H1 (cell line): ENCODE data around the gene NXN. TPM values are rescaled to one million over a fixed set of nuclear protein-coding genes. Genes with fewer than 3 reads are reported as not detected.

ENCODE experiments used
- CTCF ChIA-PET: fragments of 300-600 bp; sonication (Branson Sonifier 250); formaldehyde crosslinking; loops from one replicate; lab custom pipeline; 2021; ENCODE audit not compliant: partially characterized antibody; lab: Charles Lee
- POLR2A ChIA-PET: fragments of 300-600 bp; sonication (Branson Sonifier 250); formaldehyde crosslinking; loops from one replicate; lab custom pipeline; 2021; ENCODE audit warnings: inconsistent platforms; ENCODE audit not compliant: partially characterized antibody; lab: Charles Lee
- DNase-seq, 2 experiments: peaks; one replicate each; pipeline versions ENCODE4 v3.0.0 to v3.0.0-alpha.2; 2010 to 2022; ENCODE audit warnings: low spot score in 2 of 2, low read depth in 1 of 2, mixed read lengths in 1 of 2
- FAIRE-seq: peaks from 2 replicates; lab custom pipeline; 2011; peaks lifted over from hg19 to GRCh38; lab: Jason Lieb, UNC
- H2AFZ ChIP-seq: 2 replicates; pipeline ENCODE4 v1.8.1; 2012; ENCODE audit warnings: low read length, inconsistent platforms
- H2AK5ac ChIP-seq: 2 replicates; pipeline ENCODE4 v1.6.1; 2013; ENCODE audit warnings: low read depth, low read length
- H2BK120ac ChIP-seq: replicated peaks from 2 replicates; pipeline ENCODE3; 2013; ENCODE audit warnings: low read depth, low read length, inconsistent platforms
- H2BK12ac ChIP-seq: 2 replicates; pipeline ENCODE4 v1.6.1; 2013; ENCODE audit warnings: low read depth, low read length
- H2BK15ac ChIP-seq: 2 replicates; pipeline ENCODE4 v1.6.1; 2013; ENCODE audit warnings: low read length
- H2BK20ac ChIP-seq: 2 replicates; pipeline ENCODE4 v1.6.1; 2013; ENCODE audit warnings: low read length
- H2BK5ac ChIP-seq: 2 replicates; pipeline ENCODE4 v1.6.1; 2013; ENCODE audit warnings: low read depth, low read length
- H3K14ac ChIP-seq: 2 replicates; pipeline ENCODE4 v1.6.1; 2013; ENCODE audit warnings: inconsistent platforms; ENCODE audit not compliant: insufficient read length
- H3K18ac ChIP-seq: 2 replicates; pipeline ENCODE4 v1.6.1; 2013; ENCODE audit warnings: low read length; ENCODE audit errors: extremely low read depth
- H3K23ac ChIP-seq: 2 replicates; pipeline ENCODE4 v1.6.1; 2013; ENCODE audit warnings: inconsistent platforms; ENCODE audit not compliant: insufficient read length
- H3K23me2 ChIP-seq: 2 replicates; pipeline ENCODE4 v1.6.1; 2013; ENCODE audit warnings: low read depth, low read length
- H3K27ac ChIP-seq: 2 replicates; pipeline ENCODE4 v1.6.1; 2011; ENCODE audit warnings: low read depth, low read length, inconsistent platforms
- H3K27me3 ChIP-seq, 4 experiments: replicated peaks in 1 of 4; 1 replicate in 1 of 4; 2 replicates in 3 of 4; pipeline versions ENCODE4 v1.6.1 to v1.8.1; 2011 to 2013; ENCODE audit warnings: low read length in 3 of 4, mild to moderate bottlenecking in 3 of 4, inconsistent platforms in 2 of 4, mixed read lengths in 2 of 4, moderate library complexity in 1 of 4; ENCODE audit not compliant: control insufficient read depth in 3 of 4, insufficient read depth in 3 of 4; ENCODE audit errors: extremely low read depth in 1 of 4
- H3K36me3 ChIP-seq, 4 experiments: 2 replicates each; pipeline versions ENCODE4 v1.6.1 to v1.8.1; 2011 to 2013; ENCODE audit warnings: mild to moderate bottlenecking in 4 of 4, low read length in 3 of 4, moderate library complexity in 2 of 4, control low read depth in 1 of 4, inconsistent platforms in 1 of 4; ENCODE audit not compliant: insufficient read depth in 4 of 4, control insufficient read depth in 2 of 4
- H3K4ac ChIP-seq: replicated peaks from 2 replicates; pipeline ENCODE3; 2013; ENCODE audit warnings: low read length, low read depth, mixed read lengths, inconsistent platforms; ENCODE audit not compliant: insufficient read length
- H3K4me1 ChIP-seq, 4 experiments: replicated peaks in 1 of 4; 1 replicate in 1 of 4; 2 replicates in 3 of 4; pipeline versions ENCODE4 v1.6.1 to v1.8.1; 2011 to 2013; ENCODE audit warnings: low read length in 3 of 4, inconsistent platforms in 2 of 4, mixed read lengths in 1 of 4; ENCODE audit not compliant: insufficient read depth in 4 of 4, control insufficient read depth in 3 of 4
- H3K4me2 ChIP-seq, 2 experiments: 2 replicates each; pipeline versions ENCODE4 v1.6.1 to v1.8.1; 2011 to 2013; ENCODE audit warnings: low read depth in 2 of 2, low read length in 2 of 2, control low read depth in 1 of 2, inconsistent platforms in 1 of 2, mild to moderate bottlenecking in 1 of 2; ENCODE audit not compliant: insufficient read depth in 1 of 2
- H3K4me3 ChIP-seq, 4 experiments: fragments of 200-600, 300-600 bp in 1 of 4; sonication (generic), shearing (Covaris generic), sonication (Bioruptor Twin) in 1 of 4; 2 replicates each; pipeline versions ENCODE4 v1.5.1 to v1.8.1; 2011 to 2016; ENCODE audit warnings: low read length in 4 of 4, low read depth in 3 of 4, control low read depth in 2 of 4, inconsistent platforms in 2 of 4, mild to moderate bottlenecking in 2 of 4, mixed read lengths in 1 of 4, moderate library complexity in 1 of 4; ENCODE audit not compliant: insufficient read depth in 2 of 4; ENCODE audit errors: extremely low read depth in 1 of 4
- H3K56ac ChIP-seq: replicated peaks from 2 replicates; pipeline ENCODE3; 2013; ENCODE audit warnings: low read depth, mild to moderate bottlenecking, mixed read lengths, low read length, inconsistent platforms; ENCODE audit not compliant: insufficient read length
- H3K79me1 ChIP-seq: 2 replicates; pipeline ENCODE4 v1.6.1; 2013; ENCODE audit warnings: low read depth, low read length, control low read depth
- H3K79me2 ChIP-seq, 2 experiments: 2 replicates each; pipeline versions ENCODE4 v1.6.1 to v1.8.1; 2012 to 2013; ENCODE audit warnings: low read length in 2 of 2, mild to moderate bottlenecking in 2 of 2, inconsistent platforms in 1 of 2; ENCODE audit not compliant: insufficient read depth in 2 of 2, control insufficient read depth in 1 of 2
- H3K9ac ChIP-seq, 4 experiments: replicated peaks in 1 of 4; 1 replicate in 1 of 4; 2 replicates in 3 of 4; pipeline versions ENCODE4 v1.6.1 to v1.8.1; 2011 to 2013; ENCODE audit warnings: low read depth in 3 of 4, low read length in 3 of 4, control low read depth in 2 of 4, mild to moderate bottlenecking in 2 of 4, moderate library complexity in 2 of 4, inconsistent platforms in 1 of 4; ENCODE audit errors: extremely low read depth in 1 of 4
- H3K9me3 ChIP-seq, 2 experiments: 2 replicates each; pipeline versions ENCODE4 v1.6.1 to v1.8.1; 2012 to 2013; ENCODE audit warnings: mild to moderate bottlenecking in 2 of 2, moderate library complexity in 2 of 2, control low read depth in 1 of 2, inconsistent platforms in 1 of 2, low read depth in 1 of 2, low read length in 1 of 2, mixed read lengths in 1 of 2; ENCODE audit not compliant: insufficient read depth in 2 of 2
- H4K20me1 ChIP-seq, 2 experiments: replicated peaks in 1 of 2; 2 replicates each; pipeline versions ENCODE3 to v1.8.1; 2011 to 2013; ENCODE audit warnings: inconsistent platforms in 2 of 2, low read length in 2 of 2, mild to moderate bottlenecking in 1 of 2; ENCODE audit not compliant: insufficient read depth in 2 of 2, control insufficient read depth in 1 of 2
- H4K5ac ChIP-seq: 2 replicates; pipeline ENCODE4 v1.6.1; 2013; ENCODE audit warnings: low read length, low read depth, mixed read lengths, inconsistent platforms; ENCODE audit not compliant: insufficient read length
- H4K8ac ChIP-seq: 2 replicates; pipeline ENCODE4 v1.8.0; 2013; ENCODE audit warnings: mild to moderate bottlenecking, moderate library complexity, low read length, inconsistent platforms; ENCODE audit not compliant: insufficient read depth; ENCODE audit errors: extremely low read depth
- H4K91ac ChIP-seq: replicated peaks from 2 replicates; pipeline ENCODE3; 2013; ENCODE audit warnings: low read length, mixed read lengths, inconsistent platforms; ENCODE audit not compliant: insufficient read length
- KDM5A ChIP-seq: fragments of 200-600 bp; IDR thresholded peaks from 2 replicates; pipeline ENCODE4 v1.7.1; 2012; ENCODE audit warnings: mild to moderate bottlenecking, low read length, inconsistent platforms, mixed read lengths
- NRF1 ChIP-seq: IDR thresholded peaks from 2 replicates; pipeline ENCODE4 v1.6.1; 2011; ENCODE audit warnings: mild to moderate bottlenecking, low read depth, low read length, improper control_type of control experiment
- TAF7 ChIP-seq: optimal IDR thresholded peaks from 2 replicates; pipeline ENCODE3; 2011; ENCODE audit warnings: low read depth, mild to moderate bottlenecking, inconsistent platforms, low read length, moderate library complexity, borderline replicate concordance
- YY1 ChIP-seq: IDR thresholded peaks from 2 replicates; pipeline ENCODE4 v1.6.1; 2011; ENCODE audit warnings: low read depth, mild to moderate bottlenecking, low read length
- WGBS, 2 experiments: shearing (Covaris generic) in 1 of 2; methylation state at CpG; one replicate each; pipeline versions ENCODE4 v1.1.6 to v1.1.7; 2013 to 2015; ENCODE audit warnings: low lambda C conversion rate in 2 of 2, mixed read lengths in 2 of 2, inconsistent platforms in 1 of 2, low coverage in 1 of 2, missing lambda C conversion rate in 1 of 2; ENCODE audit not compliant: insufficient replicate concordance in 2 of 2, insufficient coverage in 1 of 2, insufficient read length in 1 of 2; ENCODE audit errors: extremely low coverage in 1 of 2, missing lambda C conversion rate in 1 of 2; 5-methylcytosine and 5-hydroxymethylcytosine counted together
- polyA plus RNA-seq, 7 experiments: library from polyadenylated mRNA; depleted of rRNA in 3 of 7; stranded (reverse) in 5 of 7; unstranded in 2 of 7; fragments of >200 nt in 5 of 7; fragments of 200-250 nt in 2 of 7; gene quantifications; 1 replicate in 5 of 7; 2 replicates in 1 of 7; 4 replicates in 1 of 7; pipeline versions ENCODE4 v1.2.1 to v1.2.3, GENCODE V29; 2011 to 2013; ENCODE audit warnings: missing spikeins in 2 of 7, mixed read lengths in 2 of 7
- total RNA-seq: library from RNA; stranded (reverse); fragmentation: NEBNext Ultra II Directional; extraction: Animal tissue kit (Norgen Biotek cat#: 25700); gene quantifications from 2 replicates; pipeline ENCODE4 v1.2.1, GENCODE V29; 2021

NXN gene
- total and polyA plus RNA-seq, 2 of the 8 experiments (the other 6 are each of a cell fraction or from before 2014, with no cell fraction given), result 94.1 to 107 TPM

DNA sequence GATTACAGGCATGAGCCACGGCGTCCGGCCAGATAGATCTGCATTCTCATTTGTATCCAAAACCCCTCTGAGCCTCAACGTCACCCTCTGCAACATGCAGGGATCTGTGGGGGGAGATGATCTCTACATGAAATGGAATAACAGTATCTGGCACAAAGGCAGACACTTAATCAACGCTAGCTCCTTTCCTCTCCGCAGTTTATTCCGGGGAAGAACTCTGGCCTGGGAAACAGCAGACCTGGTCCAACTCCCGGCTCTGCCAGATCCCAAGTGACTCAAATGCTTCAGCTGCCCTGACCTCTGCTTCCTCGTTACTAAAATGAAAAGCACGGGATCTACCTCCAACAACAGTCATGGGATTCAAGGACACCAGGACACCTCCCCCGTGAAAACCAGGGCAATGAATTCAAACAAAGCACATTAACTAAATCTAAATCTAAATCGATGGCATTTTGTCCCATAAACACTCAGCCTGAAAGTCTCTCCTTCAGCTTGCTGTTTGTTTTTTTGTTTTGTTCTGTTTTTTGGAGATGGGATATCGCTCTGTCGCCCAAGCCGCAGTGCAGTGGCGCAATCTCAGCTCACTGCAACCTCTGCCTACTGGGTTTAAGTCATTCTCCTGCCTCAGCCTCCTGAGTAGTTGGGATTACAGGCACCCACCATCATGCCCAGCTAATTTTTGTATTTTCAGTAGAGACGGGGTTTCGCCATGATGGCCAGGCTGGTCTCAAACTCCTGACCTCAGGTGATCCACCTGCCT, 78.2 kb downstream of the NXN start:
- peak overlapping the region in 1 of 2 experiments; percentile 35; a peak in 1 of 4 replicates for H3K4me2 ChIP-seq
- no peaks in the 10 kb centered on the region for H3K23me2 ChIP-seq
- H3K4me1 ChIP-seq, result peaks cover 4 to 17% (median 9%) of the 10 kb centered on the region in 4 experiments
- peak overlapping the region; percentile 87 for H3K4ac ChIP-seq
- no peak overlapping the region for H2BK20ac ChIP-seq
- no peak overlapping the region for H2BK120ac ChIP-seq
- H4K91ac ChIP-seq, result no peak overlapping the region
- peak overlapping the region; percentile 40 for H2BK5ac ChIP-seq
- H4K5ac ChIP-seq, result no peak overlapping the region
- no peak overlapping the region for H2AFZ ChIP-seq
- ChIA-PET CTCF (interaction anchor here (0.6 to 2.2 kb wide), 9 partner anchors 20 to 95 kb away, joined by 3 to 9 read pairs (median 4); partner anchors contain the start of gene TIMM22), POLR2A (interaction anchor here (0.8 to 1.2 kb wide), 2 partner anchors 28 to 149 kb away, joined by 3 to 5 read pairs; no protein-coding TSS in a partner anchor)
- H3K79me2 ChIP-seq, result peaks cover 0 to 52% of the 10 kb centered on the region in 2 experiments; a peak in 2 of 4 replicates
- no peaks in the 10 kb centered on the region for H3K9me3 ChIP-seq
- H2BK12ac ChIP-seq, result no peak overlapping the region; the same call in 1 of the 2 replicates
- H3K9ac ChIP-seq, result peak overlapping the region in 1 of 4 experiments; percentile 54; a peak in 3 of 7 replicates
- no peak overlapping the region; the same call in 1 of the 2 replicates for H3K18ac ChIP-seq
- no peak overlapping the region for H3K56ac ChIP-seq
- no peak overlapping the region for H3K4me3 ChIP-seq
- whole genome bisulfite sequencing, 2 experiments, result 78% methylated on average over 18 of the region's 18 CpGs; no CpG with 5 or more reads in 1 of the 2 experiments
- H3K14ac ChIP-seq, result no peak overlapping the region
- DNase-seq, result no peak
- H4K20me1 ChIP-seq, result peaks cover 6 to 10% of the 10 kb centered on the region in 2 experiments
- peak; percentile 69 for FAIRE-seq
- no peaks in the 10 kb centered on the region for H3K27me3 ChIP-seq
- no peak overlapping the region; the same call in 1 of the 2 replicates for H4K8ac ChIP-seq
- 0 out of 2 replicates have a peak overlapping the region, but pooled peaks have one; percentile 79 for H2AK5ac ChIP-seq
- TF ChIP-seq YY1 (no peak), NRF1 (no peak), TAF7 (no peak), KDM5A (no peak)
- no peak overlapping the region for H3K27ac ChIP-seq
- no peak overlapping the region for H3K23ac ChIP-seq
- no peaks in the 10 kb centered on the region for H3K36me3 ChIP-seq
- peaks cover 10% of the 10 kb centered on the region for H3K79me1 ChIP-seq
- no peak overlapping the region for H2BK15ac ChIP-seq
